Activated B cell treated with CpG ODN at 0.5 μM for 24 hours (primary cell): ENCODE measurements around the gene GREM1. TPM values are rescaled to one million over a fixed set of nuclear protein-coding genes. Genes with fewer than 3 reads are reported as not detected.

ENCODE experiments used
- ATAC-seq: fragments of 200-7000 bp; cut with Tn5 transposase; one replicate; pipeline ENCODE4 v1.10.0; 2021; ENCODE audit warnings: low read depth, mild to moderate bottlenecking, moderate library complexity
- CTCF ChIA-PET: fragments of 350-600 bp; sonication (Branson Sonifier 250); formaldehyde crosslinking; loops from one replicate; lab custom pipeline; 2021; ENCODE audit warnings: antibody characterized with exemption; lab: Charles Lee
- POLR2A ChIA-PET: fragments of 350-600 bp; sonication (Branson Sonifier 250); formaldehyde crosslinking; loops from one replicate; lab custom pipeline; 2021; ENCODE audit warnings: antibody characterized with exemption; lab: Charles Lee
- DNase-seq: peaks from one replicate; pipeline ENCODE4 v3.0.0; 2022
- H3K27ac Mint-ChIP-seq: one replicate; pipeline ENCODE4 v1.8.0; 2020; ENCODE audit warnings: mixed read lengths
- H3K27me3 Mint-ChIP-seq: one replicate; pipeline ENCODE4 v1.8.0; 2021; ENCODE audit warnings: mixed read lengths
- H3K36me3 Mint-ChIP-seq: one replicate; pipeline ENCODE4 v1.8.0; 2021; ENCODE audit warnings: low read depth, mixed read lengths
- H3K4me1 Mint-ChIP-seq: one replicate; pipeline ENCODE4 v1.8.0; 2021; ENCODE audit warnings: mixed read lengths
- H3K4me3 Mint-ChIP-seq: one replicate; pipeline ENCODE4 v1.8.0; 2020; ENCODE audit warnings: mild to moderate bottlenecking, mixed read lengths
- H3K9me3 Mint-ChIP-seq: one replicate; pipeline ENCODE4 v1.8.0; 2020; ENCODE audit warnings: mixed read lengths
- CTCF ChIP-seq: fragments of 200-600 bp; IDR thresholded peaks from one replicate; pipeline ENCODE4 v1.8.0; 2022; ENCODE audit warnings: antibody characterized with exemption, mild to moderate bottlenecking
- intact Hi-C: fragments of 100-400 bp; cut with micrococcal nuclease; formaldehyde crosslinking; loops from one replicate; pipeline ENCODE4 v1.15.1; 2024
- total RNA-seq: library from RNA; stranded (reverse); gene quantifications from 2 replicates; pipeline ENCODE4 v1.2.3, GENCODE V29; 2022

The GREM1 gene
- total RNA-seq, 1 donor from 2014 or later: not detected

- TF ChIP-seq CTCF: no peak
- ChIA-PET CTCF (no interaction called here), POLR2A (interaction anchor here (0.5 kb wide), 1 partner anchor 218 kb away, joined by 4 read pairs; no protein-coding TSS in a partner anchor)
- Mint-ChIP-seq H3K27me3 (peaks cover 5% of the 10 kb centered on the region), H3K27ac (no peak overlapping the region), H3K4me3 (no peak overlapping the region), H3K4me1 (no peaks in the 10 kb centered on the region), H3K9me3 (peaks cover 7% of the 10 kb centered on the region), H3K36me3 (no peaks in the 10 kb centered on the region)
- ATAC-seq (no peak), DNase-seq (no peak)
- intact Hi-C loops: no loop called here
These were observed 64.0 kb downstream of the GREM1 start for GRCh38 chr15:32781781-32782180.

- Mint-ChIP-seq H3K36me3 (no peaks in the 10 kb centered on the region), H3K27me3 (peaks cover 8% of the 10 kb centered on the region), H3K9me3 (no peaks in the 10 kb centered on the region), H3K4me3 (no peak overlapping the region), H3K4me1 (no peaks in the 10 kb centered on the region), H3K27ac (no peak overlapping the region)
- CTCF ChIA-PET: no interaction called here
- POLR2A ChIA-PET: no interaction called here
- TF ChIP-seq CTCF: no peak
- intact Hi-C loops: no loop called here
- no peak for DNase-seq
- no peak for ATAC-seq
These were observed 66.8 kb downstream of the GREM1 start for GRCh38 chr15:32784581-32784980.

- ATAC-seq (no peak), DNase-seq (no peak)
- Mint-ChIP-seq H3K36me3 (no peaks in the 10 kb centered on the region), H3K27ac (no peak overlapping the region), H3K27me3 (peaks cover 8% of the 10 kb centered on the region), H3K4me1 (no peaks in the 10 kb centered on the region), H3K4me3 (no peak overlapping the region), H3K9me3 (no peaks in the 10 kb centered on the region)
- TF ChIP-seq CTCF: no peak
- intact Hi-C loops: no loop called here
- ChIA-PET POLR2A (no interaction called here), CTCF (no interaction called here)
These were observed 69.1 kb downstream of the GREM1 start for GRCh38 chr15:32786906-32787305.

- ChIA-PET POLR2A (no interaction called here), CTCF (no interaction called here)
- Mint-ChIP-seq H3K36me3 (no peaks in the 10 kb centered on the region), H3K27ac (no peak overlapping the region), H3K4me3 (no peak overlapping the region), H3K4me1 (no peaks in the 10 kb centered on the region), H3K9me3 (no peaks in the 10 kb centered on the region), H3K27me3 (peaks cover 9% of the 10 kb centered on the region)
- ATAC-seq (no peak), DNase-seq (no peak)
- no peak for TF ChIP-seq CTCF
- intact Hi-C loops: no loop called here
These were observed 70.1 kb downstream of the GREM1 start for GRCh38 chr15:32787949-32788348.

GRCh38 chr15:32790352-32790999 is 72.7 kb downstream of the GREM1 start:
- Mint-ChIP-seq H3K4me1 (no peaks in the 10 kb centered on the region), H3K4me3 (no peak overlapping the region), H3K36me3 (no peaks in the 10 kb centered on the region), H3K27ac (no peak overlapping the region), H3K9me3 (no peaks in the 10 kb centered on the region), H3K27me3 (peaks cover 7% of the 10 kb centered on the region)
- DNase-seq (no peak), ATAC-seq (no peak)
- CTCF ChIA-PET: no interaction called here
- POLR2A ChIA-PET: no interaction called here
- intact Hi-C loops: no loop called here
- TF ChIP-seq CTCF: no peak
